ENCODE results near the gene B3GNT9.

Gene B3GNT9

GRCh38 chr16:67190448-67191399 is 39.9 kb upstream of the B3GNT9 start:
- TF ChIP-seq GATA3 (IDR thresholded peaks at IDR 0.05; ENCODE audit: low read depth, low read length) (no peak), GATA2 (IDR thresholded peaks at IDR 0.05; ENCODE audit: low read depth, low read length) (no peak)

DNA sequence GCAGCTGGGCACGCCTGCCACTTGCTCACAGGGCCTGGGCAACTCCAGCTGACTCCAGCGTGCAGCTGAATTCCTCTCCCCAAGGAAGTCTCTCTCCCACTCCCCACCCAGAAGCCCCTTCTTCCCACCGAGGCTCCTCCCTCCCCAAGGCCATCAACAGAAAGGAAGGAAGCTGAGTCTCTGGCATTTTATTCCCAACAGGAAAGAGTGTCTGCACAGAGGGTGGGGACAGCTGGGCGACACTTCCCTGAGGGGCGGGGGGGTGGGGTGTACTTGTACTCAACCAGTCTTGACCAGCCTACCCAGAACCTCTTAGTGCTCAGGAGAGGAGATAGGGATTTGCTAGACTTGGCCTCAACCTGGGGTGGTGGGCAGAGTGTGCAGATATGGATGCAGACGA is 39.2 kb upstream of the B3GNT9 start, which contains the start of gene EXOC3L1:
TSS of gene EXOC3L1 (minus strand) at position 96 of the 400 bp plus-strand sequence. CDS start 460 bp downstream, outside the sequence.
- TF ChIP-seq GATA3 (IDR thresholded peaks at IDR 0.05; ENCODE audit: low read depth, low read length) (no peak), GATA2 (IDR thresholded peaks at IDR 0.05; ENCODE audit: low read depth, low read length) (no peak)

- TF ChIP-seq GATA3 (IDR thresholded peaks at IDR 0.05; ENCODE audit: low read depth, low read length) (no peak), GATA2 (IDR thresholded peaks at IDR 0.05; ENCODE audit: low read depth, low read length) (no peak)
These were observed 38.0 kb upstream of the B3GNT9 start for GRCh38 chr16:67188798-67189197.

DNA sequence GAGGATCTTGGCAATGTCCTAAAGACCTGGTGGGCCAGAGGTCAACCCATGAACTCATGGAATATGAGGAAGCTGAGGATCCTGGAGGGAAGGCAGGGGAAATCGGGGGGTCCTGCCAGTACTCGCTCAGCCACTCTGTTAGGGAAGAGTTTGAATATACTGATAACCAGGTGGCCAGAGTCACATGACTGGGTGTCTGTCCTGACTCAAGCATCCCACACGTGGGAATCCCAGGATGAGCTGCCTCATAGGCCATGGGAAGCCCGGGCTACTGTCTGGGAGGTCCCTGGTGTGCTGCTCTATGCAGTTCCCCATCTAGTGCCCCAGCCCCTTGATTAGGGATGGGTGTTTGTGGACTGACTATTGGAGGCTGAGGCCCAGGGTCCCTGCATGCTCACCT is 37.5 kb upstream of the B3GNT9 start:
- no peak for TF ChIP-seq GATA3 (IDR thresholded peaks at IDR 0.05; ENCODE audit: low read depth, low read length)
- TF ChIP-seq GATA2 (IDR thresholded peaks at IDR 0.05; ENCODE audit: low read depth, low read length): no peak

DNA sequence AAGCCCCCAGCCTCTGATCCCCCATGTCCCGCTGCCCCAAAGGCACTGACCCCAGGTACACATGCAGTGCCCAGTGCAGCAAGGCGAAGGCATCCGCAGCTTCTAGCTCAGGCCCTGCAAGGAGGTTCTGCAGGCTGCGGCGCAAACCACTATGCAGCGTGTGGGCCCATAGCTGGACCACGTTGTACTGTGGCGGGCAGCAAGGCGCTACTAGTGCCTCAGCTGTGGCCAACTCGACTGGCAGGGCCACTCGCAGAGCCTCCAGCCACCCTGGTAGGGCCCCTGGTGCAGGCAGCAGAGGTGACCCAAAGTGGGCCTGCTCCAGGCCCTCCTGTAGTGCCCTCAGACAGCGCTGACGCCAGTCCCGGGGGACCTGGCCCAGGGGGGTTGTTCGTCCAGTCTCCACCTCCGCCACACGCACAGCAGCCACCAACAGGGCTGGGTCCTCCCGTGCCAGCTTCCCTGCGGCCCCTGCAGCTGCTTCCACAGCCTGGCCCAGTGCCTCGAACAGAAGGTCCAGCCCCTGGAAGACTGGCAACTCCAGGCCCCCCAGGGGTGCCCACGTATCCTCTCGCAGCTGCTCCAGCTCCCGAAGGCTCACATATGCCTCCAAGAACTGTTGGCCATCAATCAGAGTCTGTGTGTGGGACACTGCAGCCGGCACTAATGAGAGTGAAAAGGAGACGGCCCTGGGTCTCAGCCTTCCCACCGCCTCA is 36.5 kb upstream of the B3GNT9 start:
- no peak for TF ChIP-seq GATA2 (IDR thresholded peaks at IDR 0.05; ENCODE audit: low read depth, low read length)
- TF ChIP-seq GATA3 (IDR thresholded peaks at IDR 0.05; ENCODE audit: low read depth, low read length): no peak

DNA sequence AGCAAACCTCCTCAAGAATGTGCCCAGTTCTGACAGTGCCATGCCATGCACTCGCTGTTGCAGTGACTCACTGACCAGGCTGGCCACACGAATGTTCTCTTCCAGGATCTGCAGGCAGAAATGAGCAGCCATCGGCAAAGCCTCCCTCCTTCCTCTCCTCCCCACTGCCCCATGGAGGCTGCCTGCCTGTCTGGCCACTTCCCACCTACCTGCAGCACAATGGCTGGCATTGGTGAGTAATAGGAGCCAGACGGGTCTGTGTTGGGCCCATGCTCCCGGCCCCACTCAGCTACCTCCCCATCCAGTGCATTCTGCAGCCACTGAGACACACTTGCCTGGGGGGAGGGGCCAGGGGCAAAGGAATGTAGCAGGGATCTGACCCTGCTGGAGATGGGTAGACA is 35.8 kb upstream of the B3GNT9 start:
- TF ChIP-seq GATA2 (IDR thresholded peaks at IDR 0.05; ENCODE audit: low read depth, low read length): no peak
- TF ChIP-seq GATA3 (IDR thresholded peaks at IDR 0.05; ENCODE audit: low read depth, low read length): no peak

GRCh38 chr16:67185651-67186134 is 34.9 kb upstream of the B3GNT9 start:
- TF ChIP-seq GATA2 (IDR thresholded peaks at IDR 0.05; ENCODE audit: low read depth, low read length) (no peak), GATA3 (IDR thresholded peaks at IDR 0.05; ENCODE audit: low read depth, low read length) (no peak)

DNA sequence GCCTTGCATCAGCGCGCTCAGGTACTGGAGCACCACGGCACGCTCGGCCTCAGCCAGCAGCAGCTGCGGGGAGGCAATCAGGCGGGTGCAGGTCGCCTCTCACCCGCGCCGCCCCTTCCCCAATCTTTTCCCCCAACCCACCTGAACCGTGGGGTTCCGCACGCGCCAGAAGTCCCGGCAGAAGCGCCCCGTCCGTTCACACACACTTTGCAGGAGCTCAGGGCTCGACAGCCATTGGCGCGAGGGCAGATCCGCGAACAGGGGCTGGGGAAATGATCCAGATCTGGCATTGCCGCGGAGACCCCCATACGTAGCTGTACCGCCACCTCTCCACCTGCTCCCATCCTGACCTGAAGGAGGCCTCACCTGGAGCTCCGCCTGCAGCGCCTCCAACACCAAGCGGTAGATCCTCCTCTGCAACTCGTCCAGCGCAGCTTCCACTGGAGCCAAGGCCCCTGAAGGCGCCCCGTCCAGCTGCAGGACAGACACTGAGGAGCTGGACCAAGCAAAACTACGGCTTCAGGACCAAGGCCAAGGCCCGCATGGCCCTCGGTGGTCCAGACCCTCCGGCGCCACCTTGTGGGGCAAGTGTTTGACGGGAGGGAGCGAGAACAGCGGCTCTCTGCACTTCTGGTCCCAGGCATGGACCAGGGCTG is 34.3 kb upstream of the B3GNT9 start:
- TF ChIP-seq GATA2 (IDR thresholded peaks at IDR 0.05; ENCODE audit: low read depth, low read length) (no peak), GATA3 (IDR thresholded peaks at IDR 0.05; ENCODE audit: low read depth, low read length) (no peak)

- TF ChIP-seq GATA2 (IDR thresholded peaks at IDR 0.05; ENCODE audit: low read depth, low read length): no peak
- no peak for TF ChIP-seq GATA3 (IDR thresholded peaks at IDR 0.05; ENCODE audit: low read depth, low read length)
These were observed 33.7 kb upstream of the B3GNT9 start for GRCh38 chr16:67184453-67184994.

DNA sequence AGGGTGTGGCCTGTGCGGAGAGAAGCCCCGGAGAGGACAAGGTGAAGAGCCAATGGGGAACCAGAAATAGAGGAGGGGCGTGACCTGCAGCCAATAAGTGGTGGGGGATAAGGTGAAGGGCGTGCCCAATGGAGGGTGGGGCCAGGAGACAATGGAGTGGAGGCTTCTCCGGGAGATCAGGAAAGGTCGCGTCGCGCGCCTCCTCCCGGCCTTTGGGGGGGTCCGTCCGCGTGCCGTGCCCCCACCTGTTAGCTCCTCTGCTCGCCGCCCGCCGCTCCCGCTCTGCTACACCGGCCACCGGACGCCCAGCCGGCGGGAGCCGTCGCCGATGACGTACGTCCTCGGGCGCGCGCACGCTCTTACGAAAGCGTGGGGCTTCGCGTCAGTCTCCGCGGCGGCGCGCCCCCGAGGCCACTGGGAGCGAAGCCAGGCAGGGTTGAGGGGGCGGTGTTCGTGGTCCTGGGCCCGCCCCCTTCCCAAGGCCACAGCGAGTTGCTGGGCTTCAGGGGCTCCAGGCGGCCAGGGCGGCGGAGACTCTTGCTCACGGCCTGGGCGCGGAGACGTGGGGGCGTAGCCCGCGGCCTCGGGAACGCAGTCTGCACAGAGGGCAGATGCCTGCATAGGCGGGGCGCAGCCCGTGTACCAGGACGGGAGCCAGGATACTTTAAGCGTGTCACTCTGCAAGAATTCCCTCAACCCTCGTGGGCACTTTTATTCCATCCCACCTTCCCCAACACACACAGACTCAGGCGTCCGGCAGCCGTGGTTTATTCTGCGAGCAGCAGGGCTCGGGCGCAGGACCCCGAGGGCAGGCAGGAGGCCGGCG is 33.0 kb upstream of the B3GNT9 start, which contains the start of gene MATCAP1:
TSS of gene MATCAP1 (minus strand) at position 337 of the 826 bp plus-strand sequence. CDS start 3,353 bp downstream, outside the sequence.
- no peak for TF ChIP-seq GATA3 (IDR thresholded peaks at IDR 0.05; ENCODE audit: low read depth, low read length)
- TF ChIP-seq GATA2 (IDR thresholded peaks at IDR 0.05; ENCODE audit: low read depth, low read length): peak; percentile 34; the same call in 1 of the 2 replicates

DNA sequence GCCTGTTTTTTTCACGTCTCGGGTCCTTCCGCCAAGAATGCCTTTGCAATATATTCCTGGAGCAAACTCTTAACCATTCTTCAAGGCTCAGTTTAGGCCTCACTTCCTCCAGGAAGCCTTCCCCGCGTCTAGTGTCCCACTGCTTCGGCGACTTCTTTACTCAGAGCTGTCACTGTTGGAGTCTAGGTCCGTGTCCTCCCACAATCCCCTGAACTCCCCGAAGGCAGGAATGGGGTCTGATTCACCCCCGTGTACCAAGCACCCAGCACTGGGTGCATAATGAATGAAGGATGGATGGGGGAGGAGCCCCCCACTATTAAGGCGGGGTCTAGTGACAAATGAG is 32.5 kb upstream of the B3GNT9 start:
- TF ChIP-seq GATA3 (IDR thresholded peaks at IDR 0.05; ENCODE audit: low read depth, low read length) (no peak), GATA2 (IDR thresholded peaks at IDR 0.05; ENCODE audit: low read depth, low read length) (no peak)

DNA sequence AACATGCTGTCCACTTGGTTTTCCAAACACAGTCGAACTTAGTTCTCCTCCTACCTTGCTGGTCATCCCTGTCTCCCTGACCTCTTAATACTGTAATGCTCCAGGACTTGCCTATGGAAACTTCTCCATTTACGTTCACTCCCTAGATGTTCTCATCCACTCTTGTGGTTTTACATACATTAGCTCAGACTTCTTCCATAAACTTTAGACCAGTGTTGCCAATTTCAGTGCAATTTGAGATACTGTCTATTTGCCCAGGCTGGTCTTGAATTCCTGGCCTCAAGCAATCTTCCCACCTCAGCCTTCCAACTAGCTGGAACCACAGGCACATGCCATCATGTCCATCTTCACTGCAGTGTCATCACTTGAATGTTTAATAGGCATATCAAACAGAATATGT is 31.5 kb upstream of the B3GNT9 start:
- TF ChIP-seq GATA3 (IDR thresholded peaks at IDR 0.05; ENCODE audit: low read depth, low read length) (no peak), GATA2 (IDR thresholded peaks at IDR 0.05; ENCODE audit: low read depth, low read length) (no peak)

- TF ChIP-seq GATA2 (IDR thresholded peaks at IDR 0.05; ENCODE audit: low read depth, low read length) (no peak), GATA3 (IDR thresholded peaks at IDR 0.05; ENCODE audit: low read depth, low read length) (no peak)
These were observed 30.5 kb upstream of the B3GNT9 start for GRCh38 chr16:67181346-67181745.

All from SH-SY5Y (cell line).